ENCODE measurements around the gene TBRG4.

Gene TBRG4

DNA sequence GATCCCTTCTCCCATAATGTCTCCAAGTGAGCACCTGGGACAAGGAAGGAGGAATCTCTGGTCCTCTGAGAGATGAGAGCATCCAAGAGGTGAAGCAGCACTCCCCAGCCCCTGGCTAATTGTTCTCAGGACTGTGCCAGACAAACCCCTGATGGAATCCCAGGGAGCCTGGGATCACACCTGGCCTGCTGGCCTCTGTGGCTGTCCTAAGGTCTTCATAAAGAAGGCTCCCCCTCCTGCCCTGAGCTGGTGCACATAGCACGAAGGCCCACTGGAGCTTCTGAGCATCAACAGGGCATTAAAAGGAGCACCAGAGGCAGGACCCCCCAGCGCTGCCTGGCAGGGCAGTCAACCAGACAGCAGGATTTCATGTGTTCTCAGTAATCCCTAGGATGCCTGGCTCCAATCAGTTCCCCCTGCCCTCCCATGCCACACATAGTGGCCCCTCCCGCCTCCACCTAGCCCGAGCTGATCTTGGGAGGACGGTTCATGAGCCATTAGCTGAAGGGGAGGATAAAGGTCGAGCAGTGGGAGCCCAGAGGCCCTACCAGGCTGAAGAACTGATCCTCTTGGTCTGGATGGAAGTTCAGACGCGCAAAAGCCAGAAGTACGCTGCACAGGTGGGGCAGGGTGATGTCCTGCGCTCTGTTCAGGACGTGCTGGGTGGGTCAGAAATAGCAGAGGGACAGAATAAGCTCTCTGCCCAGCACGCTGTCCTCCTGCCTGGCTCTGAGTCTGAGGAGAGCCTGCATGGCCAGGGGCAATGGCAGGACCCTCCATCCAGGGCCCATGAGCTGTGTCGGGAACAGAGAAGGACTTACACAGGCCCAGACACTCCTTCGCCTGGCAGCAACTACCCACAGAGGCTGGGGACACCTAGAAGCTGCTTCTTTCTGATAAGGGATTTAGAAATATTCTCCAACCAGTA is 8.4 kb downstream of the TBRG4 start:
- CTCF ChIA-PET: interaction anchor here (0.5 kb wide), 1 partner anchor 1617 kb away, joined by 3 read pairs; no protein-coding TSS in a partner anchor
- POLR2A ChIA-PET: no interaction called here
- TF ChIP-seq, protein P1, sequence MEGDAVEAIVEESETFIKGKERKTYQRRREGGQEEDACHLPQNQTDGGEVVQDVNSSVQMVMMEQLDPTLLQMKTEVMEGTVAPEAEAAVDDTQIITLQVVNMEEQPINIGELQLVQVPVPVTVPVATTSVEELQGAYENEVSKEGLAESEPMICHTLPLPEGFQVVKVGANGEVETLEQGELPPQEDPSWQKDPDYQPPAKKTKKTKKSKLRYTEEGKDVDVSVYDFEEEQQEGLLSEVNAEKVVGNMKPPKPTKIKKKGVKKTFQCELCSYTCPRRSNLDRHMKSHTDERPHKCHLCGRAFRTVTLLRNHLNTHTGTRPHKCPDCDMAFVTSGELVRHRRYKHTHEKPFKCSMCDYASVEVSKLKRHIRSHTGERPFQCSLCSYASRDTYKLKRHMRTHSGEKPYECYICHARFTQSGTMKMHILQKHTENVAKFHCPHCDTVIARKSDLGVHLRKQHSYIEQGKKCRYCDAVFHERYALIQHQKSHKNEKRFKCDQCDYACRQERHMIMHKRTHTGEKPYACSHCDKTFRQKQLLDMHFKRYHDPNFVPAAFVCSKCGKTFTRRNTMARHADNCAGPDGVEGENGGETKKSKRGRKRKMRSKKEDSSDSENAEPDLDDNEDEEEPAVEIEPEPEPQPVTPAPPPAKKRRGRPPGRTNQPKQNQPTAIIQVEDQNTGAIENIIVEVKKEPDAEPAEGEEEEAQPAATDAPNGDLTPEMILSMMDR (IDR thresholded peaks at IDR 0.05; ENCODE audit: insufficient read depth, low read length, missing control alignments): no peak
- DNase-seq (ENCODE audit: low read depth, low spot score): no peak
- H3K4me3 ChIP-seq (ENCODE audit: low read depth, low read length): no peak overlapping the region

GRCh38 chr7:45101748-45102147 is 9.7 kb downstream of the TBRG4 start:
- H3K4me3 ChIP-seq (ENCODE audit: low read depth, low read length): no peak overlapping the region
- no peak for DNase-seq (ENCODE audit: low read depth, low spot score)
- ChIA-PET POLR2A (no interaction called here), CTCF (no interaction called here)
- TF ChIP-seq, protein P1 (IDR thresholded peaks at IDR 0.05; ENCODE audit: insufficient read depth, low read length, missing control alignments): no peak

- POLR2A ChIA-PET: no interaction called here
These were observed 10.6 kb downstream of the TBRG4 start for GRCh38 chr7:45100761-45101480.

GRCh38 chr7:45099891-45100760 is 11.4 kb downstream of the TBRG4 start:
- DNase-seq (ENCODE audit: low read depth, low spot score): no peak
- TF ChIP-seq, protein P1 (IDR thresholded peaks at IDR 0.05; ENCODE audit: insufficient read depth, low read length, missing control alignments): no peak
- H3K4me3 ChIP-seq (ENCODE audit: low read depth, low read length): no peak overlapping the region
- ChIA-PET CTCF (no interaction called here), POLR2A (no interaction called here)

More at GRCh38 chr7:45100761-45101480, 10.6 kb downstream of the TBRG4 start:
- CTCF ChIA-PET: no interaction called here
- no peak for DNase-seq (ENCODE audit: low read depth, low spot score)
- TF ChIP-seq, protein P1 (IDR thresholded peaks at IDR 0.05; ENCODE audit: insufficient read depth, low read length, missing control alignments): no peak
- H3K4me3 ChIP-seq (ENCODE audit: low read depth, low read length): no peak overlapping the region

- DNase-seq (ENCODE audit: low read depth, low spot score): no peak
- TF ChIP-seq, protein P1 (IDR thresholded peaks at IDR 0.05; ENCODE audit: insufficient read depth, low read length, missing control alignments): no peak
- CTCF ChIA-PET: no interaction called here
- POLR2A ChIA-PET: no interaction called here
- no peak overlapping the region for H3K4me3 ChIP-seq (ENCODE audit: low read depth, low read length)
These were observed 12.3 kb downstream of the TBRG4 start for GRCh38 chr7:45098983-45099839.
